A673 (cell line): ENCODE results near the gene SH2D3C.

Source experiments
- EZH2 ChIP-seq: fragments of 200-600 bp; sonication (generic); IDR thresholded peaks from 2 replicates; pipeline ENCODE4 v1.6.1; 2017; ENCODE audit warnings: borderline replicate concordance, low read depth, mild to moderate bottlenecking, mixed read lengths, antibody characterized with exemption, low read length; ENCODE audit not compliant: poor library complexity, severe bottlenecking
- TF ChIP-seq, protein P1 (sequence below): fragments of 300-800, 200-600 bp; sonication (generic); conservative IDR thresholded peaks from 2 replicates; pipeline ENCODE4 v1.5.1; 2017; ENCODE audit warnings: low read depth, mild to moderate bottlenecking, antibody characterized with exemption, low read length, moderate library complexity, mixed read lengths

DNA sequence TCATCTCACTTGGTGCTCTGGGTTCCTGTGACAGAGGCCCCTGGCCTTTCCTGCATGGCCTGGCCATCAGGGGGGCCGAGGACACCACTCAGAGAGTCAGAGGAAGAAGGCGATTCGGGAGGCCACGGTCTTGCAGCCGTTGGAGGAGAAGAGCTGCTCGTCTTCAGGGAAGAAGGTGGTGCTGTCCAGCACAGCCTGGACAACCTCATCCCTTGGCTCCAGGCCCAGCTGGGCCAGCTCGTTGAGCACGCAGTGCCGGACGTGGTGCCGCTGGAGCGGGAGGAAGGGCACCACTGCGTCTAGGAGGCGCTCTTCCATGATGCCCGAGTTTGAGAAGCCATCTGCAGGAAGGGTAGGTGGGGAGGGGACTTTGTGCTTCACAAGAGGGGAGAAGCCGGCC is 46.5 kb downstream of the SH2D3C start:
- TF ChIP-seq, protein P1, sequence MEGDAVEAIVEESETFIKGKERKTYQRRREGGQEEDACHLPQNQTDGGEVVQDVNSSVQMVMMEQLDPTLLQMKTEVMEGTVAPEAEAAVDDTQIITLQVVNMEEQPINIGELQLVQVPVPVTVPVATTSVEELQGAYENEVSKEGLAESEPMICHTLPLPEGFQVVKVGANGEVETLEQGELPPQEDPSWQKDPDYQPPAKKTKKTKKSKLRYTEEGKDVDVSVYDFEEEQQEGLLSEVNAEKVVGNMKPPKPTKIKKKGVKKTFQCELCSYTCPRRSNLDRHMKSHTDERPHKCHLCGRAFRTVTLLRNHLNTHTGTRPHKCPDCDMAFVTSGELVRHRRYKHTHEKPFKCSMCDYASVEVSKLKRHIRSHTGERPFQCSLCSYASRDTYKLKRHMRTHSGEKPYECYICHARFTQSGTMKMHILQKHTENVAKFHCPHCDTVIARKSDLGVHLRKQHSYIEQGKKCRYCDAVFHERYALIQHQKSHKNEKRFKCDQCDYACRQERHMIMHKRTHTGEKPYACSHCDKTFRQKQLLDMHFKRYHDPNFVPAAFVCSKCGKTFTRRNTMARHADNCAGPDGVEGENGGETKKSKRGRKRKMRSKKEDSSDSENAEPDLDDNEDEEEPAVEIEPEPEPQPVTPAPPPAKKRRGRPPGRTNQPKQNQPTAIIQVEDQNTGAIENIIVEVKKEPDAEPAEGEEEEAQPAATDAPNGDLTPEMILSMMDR = no peak
- no peak for TF ChIP-seq EZH2
